GM18907 (cell line): ENCODE measurements around the gene DIS3L.
"Not testable (repeated sequence)": the region's sequence is repeated elsewhere in the genome, so short reads cannot be mapped to it uniquely, and the experiment has no call there.

Experiments used
- ATAC-seq: cut with Tn5 transposase; IDR thresholded peaks from one replicate; pipeline ENCODE4 v1.9.1; 2021; ENCODE audit warnings: mild to moderate bottlenecking, moderate library complexity; ENCODE audit not compliant: unreplicated experiment

The DIS3L gene

DNA sequence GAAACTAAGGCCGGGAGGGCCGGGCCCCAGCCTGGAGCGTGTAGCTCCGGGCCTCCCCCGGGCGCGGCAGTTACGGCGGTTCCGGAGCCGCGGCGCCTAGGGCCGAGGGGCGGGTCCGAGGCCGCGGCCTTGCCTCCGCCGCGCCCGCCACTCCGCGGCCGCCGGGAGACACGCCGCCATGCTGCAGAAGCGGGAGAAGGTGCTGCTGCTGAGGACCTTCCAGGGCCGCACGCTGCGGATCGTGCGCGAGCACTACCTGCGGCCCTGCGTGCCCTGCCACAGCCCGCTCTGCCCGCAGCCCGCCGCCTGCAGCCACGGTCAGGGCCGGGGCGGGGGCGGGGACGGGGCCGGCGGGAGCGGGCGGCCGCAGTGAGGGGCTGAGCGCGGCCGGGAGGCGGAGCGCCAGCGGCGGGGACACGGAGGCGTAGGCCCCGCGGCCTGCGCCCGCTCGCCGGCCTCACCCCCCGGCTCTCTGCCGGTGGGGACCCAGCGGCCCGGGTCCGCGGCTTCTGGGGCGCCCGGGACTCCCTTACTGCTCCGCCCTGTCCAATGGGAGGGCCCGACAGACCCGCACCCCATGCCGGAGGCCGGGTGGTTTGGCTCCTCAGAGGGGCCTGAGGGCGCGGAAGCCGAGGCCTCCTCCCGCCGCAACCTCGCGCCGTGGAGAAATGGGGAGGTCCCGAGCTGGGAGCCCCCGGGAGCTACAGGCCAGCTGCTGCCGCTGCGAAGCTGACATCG lies at the start of gene DIS3L:
DIS3L (plus strand) TSS at position 150 of the 738 bp plus-strand sequence; CDS start at position 179, 29 bp downstream.
- ATAC-seq: peak; percentile 58

DNA sequence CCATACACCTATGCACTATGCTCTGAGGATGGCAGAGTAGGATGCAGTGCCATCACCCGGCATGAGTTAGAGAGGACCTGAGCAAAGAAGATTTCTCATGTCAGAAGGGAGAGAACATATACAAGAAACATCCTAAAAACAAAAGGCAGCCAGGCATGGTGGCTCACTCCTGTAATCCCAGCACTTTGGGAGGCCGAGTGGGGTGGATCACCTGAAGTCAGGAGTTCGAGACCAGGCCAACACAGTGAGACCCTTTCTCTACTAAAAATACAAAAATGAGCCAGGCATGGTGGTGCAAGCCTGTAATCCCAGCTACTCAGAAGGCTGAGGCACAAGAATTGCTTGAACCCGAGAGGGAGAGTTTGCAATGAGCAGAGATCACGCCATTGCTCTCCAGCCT lies 47.5 kb upstream of the DIS3L start:
- ATAC-seq: not testable (repeated sequence)

DNA sequence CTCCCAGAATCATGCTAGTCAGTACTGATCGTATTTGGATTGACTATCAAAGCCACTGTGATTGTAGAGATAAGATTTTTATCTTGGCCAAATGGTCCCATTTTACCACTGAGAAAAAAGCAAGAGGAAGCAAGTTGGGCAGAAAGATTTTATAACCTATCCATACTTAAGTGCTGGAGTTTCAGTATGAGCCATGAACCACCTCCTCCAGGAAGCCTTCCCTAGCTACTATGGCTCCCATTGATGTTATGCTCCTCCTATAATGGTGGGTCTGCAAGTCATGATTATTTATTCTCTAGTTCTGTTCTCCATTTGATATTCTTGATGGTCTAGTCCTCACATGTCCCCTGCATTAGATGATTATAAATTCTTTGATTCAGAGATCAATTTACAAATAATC lies 46.4 kb upstream of the DIS3L start:
- no peak for ATAC-seq

DNA sequence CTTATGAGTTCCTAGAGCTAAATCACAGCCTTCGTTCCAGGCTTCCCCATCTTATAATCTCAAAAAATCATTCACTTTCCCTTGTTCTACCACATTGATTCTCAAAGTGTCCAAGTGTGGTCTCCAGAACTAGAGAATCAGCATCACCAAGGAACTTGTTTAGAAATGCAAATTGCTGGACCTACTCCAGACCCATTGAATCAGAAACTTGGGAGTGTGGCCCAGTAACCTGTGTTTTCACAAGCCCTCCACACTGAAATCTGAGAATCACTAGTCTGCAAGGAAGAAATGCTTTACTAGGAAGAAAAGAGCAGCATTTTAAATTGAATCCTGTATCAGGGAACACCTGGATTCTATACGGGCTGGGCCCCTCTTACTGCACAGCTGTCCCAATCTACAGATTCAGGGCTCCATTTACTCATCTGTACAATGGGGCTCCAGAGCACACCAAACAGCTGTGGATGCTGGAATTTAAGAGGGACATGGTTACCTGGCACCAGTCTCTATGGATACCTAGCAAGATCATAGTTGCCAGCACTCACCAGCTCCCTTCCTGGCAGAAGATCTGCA lies 43.7 kb upstream of the DIS3L start:
- ATAC-seq: no peak

DNA sequence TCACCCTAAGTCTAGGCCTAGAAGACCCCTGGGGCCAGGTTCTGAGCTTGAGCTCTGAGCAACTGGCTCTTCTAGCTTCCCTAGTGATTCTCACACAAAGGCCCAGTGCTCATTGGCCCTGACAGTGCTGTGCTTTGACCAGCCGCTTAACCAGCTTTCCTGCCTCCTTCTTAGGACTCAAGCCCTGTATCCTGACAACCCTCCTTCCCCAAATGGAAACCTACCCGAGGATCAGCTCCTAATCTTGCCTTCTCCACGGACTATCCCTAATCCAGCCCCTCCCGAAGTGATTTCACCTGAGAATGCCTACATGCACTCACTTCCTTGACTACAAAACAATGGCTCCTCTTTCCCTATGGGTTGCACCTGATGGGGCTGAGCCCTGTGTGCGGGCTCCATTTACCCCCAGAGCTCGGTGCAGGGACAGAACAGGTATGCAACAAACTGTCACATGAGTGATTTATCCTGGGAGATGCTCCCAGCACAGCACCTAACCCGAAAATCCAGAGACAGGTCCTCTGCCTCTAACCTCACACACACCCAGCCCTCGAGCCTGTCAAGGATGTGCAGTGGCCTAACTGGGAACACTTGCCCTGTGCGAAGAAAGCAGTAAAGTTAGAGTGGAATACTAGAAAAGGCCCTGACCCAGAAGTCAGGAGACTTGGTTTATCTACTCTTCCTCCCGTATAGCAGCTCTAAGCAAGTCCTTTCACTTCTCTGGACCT lies 42.1 kb upstream of the DIS3L start:
- no peak for ATAC-seq

DNA sequence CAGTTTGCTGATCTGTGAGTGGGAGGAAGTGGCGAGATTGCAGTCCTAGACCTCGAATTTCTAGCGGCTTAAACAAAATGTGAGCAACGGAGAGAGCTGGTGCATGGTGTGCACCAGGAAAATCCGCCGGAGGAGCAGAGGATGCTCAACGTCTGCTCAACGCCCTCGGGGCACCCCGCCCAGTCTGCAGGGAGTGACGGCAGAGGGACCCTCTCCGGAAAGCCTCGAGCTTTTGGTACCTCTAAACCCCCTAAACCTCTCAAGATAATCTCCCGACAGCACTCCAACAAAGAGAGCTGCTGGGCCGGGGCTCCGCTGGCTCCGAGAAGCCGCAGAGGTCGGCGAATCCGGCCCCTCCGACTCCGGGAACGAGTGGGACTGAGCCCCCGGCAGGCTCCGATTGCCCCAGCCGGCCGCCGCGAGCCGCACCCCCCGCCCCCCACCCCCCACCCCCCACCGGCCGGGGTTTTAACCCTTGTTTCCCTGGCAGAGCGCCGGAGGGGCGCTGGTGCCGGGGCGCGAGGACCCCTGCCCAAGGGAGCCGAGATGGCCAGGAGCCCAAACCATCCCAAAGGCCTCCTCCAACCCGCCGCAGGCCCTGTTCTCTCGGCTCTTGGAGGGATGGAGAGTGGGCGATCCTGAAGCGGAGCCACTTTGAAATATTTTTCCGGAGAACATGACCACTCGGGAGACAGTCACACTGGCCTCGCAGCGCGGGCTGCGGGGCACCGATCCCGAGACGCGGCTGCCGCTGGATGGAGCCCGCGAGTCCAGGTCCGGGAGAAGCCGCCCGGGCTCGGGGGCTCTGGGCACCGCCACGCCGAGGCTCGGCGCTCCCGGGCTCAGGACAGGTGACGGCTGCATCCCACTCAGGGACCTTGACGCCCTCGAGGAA lies 41.3 kb upstream of the DIS3L start:
- ATAC-seq: no peak

DNA sequence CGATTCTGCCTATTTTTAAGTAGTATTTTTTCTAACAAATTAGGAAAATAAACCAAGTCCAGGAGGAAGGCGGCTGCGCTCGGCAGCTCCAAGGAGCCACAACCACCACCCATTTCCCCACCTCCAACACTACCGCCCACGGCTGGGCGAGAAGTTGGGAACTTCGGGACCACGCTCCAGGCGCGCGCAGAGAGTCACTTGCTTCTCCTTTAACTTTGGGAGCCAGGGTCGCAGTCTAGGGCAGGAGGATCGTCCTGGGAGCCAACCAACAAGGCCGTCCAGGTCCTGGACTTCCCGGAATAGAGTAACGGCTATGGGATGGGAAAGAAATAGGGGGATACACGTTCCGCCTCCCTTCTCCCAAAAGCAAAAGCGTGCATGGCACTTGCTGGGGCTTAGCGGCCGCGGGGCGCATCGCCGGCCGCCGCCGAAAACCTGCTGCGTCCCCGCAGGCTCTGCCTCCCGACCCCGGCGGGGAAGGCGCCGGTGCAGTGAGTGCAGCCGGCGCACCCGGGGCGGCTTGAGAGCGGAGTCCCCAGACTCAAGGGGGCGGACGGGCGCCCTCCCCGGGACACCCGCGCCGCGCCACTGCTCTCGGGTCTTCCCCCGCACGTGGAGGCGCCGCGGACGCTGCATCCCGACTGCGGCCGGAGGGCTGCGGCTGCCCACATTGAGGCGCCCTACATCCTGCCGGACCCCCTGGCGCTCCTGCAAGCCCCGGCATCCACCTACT lies 40.5 kb upstream of the DIS3L start:
- no peak for ATAC-seq

DNA sequence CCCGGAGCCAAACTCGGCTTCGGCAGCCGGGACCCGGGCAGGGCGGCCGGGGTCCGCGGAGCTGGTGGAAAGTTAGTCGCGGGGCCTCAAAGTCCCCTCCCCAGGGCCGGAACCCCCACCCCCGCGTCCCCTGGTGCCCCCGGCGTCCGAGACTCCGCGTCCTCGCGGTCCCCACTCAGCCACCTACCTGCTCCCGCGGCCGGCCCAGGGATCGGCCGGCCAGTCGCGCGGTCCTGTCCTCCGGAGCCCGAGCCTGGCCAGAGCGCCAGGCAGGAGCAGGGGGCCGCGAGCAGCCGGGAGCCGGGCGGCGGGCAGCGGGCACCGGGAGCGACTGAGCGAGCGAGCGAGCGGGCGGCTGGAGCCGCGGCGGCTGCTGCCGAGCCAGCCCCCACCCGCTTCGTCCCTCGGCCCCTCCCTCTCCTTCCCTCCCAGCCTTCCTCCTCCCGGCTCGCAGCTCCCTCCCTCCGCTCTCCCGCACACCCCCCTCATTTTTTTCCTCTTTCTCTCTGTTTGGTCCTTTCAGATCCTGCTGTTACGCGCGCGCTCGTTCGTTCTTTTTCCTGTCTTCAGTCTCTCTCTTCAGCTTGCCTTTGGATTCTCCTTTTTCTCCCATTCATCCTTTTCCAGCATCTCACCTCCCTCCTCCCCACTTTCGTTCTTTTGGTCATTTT lies 39.8 kb upstream of the DIS3L start, which contains the start of gene MEGF11:
MEGF11 (minus strand) TSS at position 333 of the 671 bp plus-strand sequence. CDS start 125,347 bp downstream, outside the sequence.
- ATAC-seq: no peak

DNA sequence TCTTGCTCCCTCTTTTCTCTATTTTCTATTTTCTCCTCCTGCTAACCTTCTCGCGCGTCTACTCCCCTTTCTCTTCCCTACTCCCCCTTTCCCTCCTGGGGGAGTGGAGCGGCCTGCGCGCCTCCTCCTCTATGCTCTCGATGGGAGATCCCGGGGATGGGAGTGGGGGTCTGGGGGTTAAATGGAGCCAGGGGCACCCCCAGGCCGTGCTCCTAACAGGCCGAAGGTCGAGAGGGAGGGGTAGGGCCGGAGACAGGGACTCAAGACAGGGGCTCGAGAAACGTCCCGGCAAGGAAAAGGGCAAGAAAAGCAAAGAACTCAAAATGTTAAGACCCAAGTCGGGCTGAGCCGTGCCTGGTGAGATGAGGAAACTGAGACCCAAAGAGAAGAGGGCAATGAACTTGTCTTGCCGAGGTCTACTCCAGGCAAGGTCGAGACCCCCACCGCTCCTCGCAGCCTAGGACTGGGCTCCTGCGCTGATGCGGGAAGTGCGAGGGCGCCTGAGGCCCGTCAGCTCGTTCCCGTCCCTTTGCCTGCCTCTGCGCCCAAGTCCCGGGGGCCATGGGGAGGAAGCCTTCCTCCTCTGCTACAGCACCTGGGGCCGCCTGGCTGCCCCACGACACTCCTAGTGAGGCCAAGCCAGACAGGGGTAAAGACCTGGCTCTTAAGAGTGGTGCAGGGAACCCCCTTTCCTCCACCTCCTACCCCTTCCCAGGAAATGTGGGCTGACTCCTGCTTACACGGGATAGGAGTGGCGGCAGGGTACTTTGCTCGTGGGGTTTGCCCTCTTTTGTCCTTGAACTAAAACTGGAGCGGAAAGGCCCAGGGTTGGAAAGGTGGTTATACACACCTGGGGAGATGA lies 39.0 kb upstream of the DIS3L start:
- no peak for ATAC-seq

DNA sequence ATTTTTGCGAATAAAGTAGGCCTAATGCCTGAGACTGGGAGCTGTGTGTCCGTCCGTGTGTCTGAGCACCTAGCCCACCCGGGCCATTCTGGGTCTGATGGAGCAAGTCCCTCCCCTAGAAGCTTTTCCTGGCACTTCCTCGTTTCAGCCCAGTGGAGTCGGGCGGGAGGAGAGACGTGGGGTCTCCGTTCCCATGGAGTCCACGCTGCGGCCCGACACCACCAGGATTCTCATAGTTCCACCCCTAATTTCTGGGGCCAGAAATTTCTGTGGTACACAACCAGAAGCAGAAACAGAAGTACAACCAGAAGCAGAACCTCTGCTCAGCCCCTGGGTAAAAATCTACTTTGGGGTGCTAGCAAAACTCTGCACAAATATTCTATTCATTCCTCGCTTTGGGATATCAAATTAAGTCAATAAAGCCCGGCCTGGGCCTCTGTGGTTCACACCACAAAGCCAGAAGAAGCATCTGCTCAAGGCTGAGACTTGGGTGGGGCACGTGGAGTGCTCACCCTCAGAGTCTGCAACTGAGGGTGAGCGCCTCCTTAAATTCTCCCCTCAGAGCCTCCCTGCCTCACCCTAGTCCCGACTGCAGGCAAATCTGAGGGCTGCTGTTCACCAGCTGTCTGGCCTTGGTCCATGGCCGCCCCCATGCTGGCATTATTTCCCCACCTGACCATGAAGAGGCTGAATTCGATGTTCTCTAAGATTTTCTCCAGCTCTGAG lies 38.3 kb upstream of the DIS3L start:
- no peak for ATAC-seq

DNA sequence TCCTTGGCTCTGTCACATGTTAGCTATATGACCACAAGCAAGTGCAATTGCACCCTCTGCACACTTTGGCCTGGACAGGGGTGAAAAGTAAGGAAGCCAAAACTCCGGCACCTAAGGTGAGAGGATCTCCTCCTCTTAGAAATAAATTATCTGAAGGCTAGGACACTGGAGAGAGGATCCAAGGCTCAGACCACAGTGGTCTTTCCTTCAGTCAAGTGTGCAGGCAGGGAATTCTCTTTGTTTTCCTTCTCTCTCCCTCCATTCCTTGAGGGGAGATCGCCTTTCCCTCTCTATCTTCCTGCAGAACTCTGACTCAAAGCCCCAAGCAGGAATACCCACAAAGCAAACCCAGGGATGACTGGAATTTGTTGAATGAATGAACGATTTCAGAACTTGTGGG lies 36.7 kb upstream of the DIS3L start:
- ATAC-seq: no peak

DNA sequence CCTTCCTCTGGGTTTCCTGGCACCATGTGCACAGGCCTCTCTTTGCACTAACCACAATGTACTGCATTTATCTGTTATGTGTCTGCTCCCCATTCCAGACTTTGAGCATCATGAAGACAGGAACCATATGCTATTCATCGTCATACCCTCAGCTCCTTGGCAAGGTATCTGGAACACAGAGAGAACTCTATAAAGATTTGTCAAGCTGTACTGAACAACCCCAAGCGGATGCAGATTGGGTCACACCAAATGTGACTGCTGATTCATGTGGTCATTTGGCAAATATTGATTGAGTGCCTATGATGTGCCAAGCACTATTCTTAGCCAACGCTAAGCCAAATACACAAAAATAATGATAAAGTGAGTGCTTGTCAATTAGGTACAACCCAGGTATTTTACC lies 32.3 kb upstream of the DIS3L start:
- ATAC-seq: no peak

DNA sequence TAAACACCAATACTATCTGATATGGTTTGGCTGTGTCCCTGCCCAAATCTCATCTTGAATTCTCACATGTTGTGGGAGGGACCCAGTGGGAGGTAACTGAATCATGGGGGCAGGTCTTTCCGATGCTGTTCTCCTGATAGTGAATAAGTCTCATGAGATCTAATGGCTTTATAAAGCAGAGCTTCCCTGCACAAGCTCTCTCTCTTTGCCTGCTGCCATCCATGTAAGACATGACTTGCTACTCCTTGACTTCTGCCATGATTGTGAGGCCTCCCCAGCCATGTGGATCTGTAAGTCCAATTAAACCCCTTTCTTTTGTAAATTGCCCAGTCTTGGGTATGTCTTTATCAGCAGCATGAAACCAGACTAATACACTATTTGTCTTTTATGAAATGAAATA lies 30.5 kb upstream of the DIS3L start:
- ATAC-seq: not testable (repeated sequence)

DNA sequence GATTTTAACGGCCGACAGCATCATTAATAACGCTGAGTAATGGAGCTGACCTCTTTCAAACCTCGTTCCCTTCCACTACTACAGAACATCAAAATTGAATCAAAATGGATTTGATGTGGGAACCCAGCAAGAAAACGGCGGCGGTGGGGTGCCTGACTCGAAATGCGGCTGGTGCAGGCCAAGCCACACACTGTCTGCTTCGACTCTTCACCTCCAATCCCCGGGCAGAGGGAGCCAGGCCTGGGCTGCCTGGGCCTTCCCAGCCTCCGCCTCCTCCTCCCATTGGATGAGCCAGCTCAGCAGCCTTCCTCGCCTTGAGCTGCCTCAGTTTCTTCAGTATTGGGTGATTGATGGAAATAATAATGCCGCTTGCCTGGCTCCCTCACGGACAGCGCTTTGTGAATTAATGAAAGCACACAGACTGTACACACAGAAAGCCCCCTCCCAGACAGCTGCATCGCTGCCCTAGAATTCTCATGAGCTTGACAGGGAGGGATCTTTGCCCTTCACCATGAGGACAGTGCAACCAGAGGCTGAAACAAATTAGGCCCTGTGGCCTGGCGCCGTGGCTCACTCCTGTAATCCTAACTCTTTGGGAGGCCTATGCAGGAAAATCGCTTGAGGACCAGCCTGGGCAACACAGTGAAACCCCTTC lies 28.4 kb upstream of the DIS3L start:
- no peak for ATAC-seq

DNA sequence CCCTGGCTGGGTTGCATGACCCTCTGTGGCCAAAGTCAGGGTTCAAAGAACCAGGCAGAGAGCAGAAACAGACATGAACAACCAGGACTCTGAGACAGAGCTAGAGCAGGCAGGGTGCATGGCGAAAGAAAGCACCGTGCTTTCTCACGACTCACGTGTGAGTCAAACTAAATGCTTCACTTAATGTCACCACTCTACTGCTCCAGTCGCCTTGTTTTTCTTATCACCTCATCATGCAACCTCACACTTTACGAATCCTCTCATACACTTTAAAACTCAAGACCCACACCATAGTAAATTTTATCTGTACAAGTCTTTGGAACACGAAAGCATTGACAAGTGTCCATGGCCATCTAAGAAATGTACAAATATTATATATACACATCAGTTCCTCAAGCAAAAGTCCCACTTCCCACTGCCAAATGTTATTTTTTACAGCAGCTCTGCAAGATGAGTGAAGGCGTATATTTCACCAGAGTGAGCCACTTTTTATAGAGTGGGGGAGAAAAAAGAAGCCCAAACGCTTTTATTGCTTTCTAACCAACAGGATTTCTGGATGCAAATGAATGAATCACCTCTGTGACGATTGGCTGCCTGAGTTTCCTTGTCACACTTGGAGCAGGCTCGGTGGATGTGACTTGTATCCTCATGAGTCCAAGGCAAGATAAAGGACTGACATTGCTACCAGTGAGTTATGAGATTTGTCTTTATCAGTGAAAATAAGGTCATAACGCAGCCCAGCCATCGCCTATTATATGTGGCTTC lies 23.9 kb upstream of the DIS3L start:
- ATAC-seq: no peak

DNA sequence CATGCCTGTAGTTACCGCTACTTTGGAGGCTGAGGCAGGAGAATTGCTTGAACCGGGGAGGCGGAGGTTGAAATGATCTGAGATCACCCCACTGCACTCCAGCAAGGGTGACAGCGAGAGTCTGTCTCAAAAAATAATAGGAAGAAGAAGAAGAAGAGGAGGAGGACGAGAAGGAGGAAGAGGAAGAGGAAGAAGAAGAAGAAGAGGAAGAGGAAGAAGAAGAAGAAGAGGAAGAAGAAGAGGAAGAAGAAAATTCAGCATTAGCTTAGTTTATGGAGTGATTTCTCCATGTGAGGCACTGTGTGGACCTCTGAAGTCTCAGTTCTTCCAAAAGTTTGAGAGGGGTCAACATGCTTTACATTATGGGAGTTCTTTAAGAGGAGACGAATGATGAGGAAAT lies 22.4 kb upstream of the DIS3L start:
- no peak for ATAC-seq

DNA sequence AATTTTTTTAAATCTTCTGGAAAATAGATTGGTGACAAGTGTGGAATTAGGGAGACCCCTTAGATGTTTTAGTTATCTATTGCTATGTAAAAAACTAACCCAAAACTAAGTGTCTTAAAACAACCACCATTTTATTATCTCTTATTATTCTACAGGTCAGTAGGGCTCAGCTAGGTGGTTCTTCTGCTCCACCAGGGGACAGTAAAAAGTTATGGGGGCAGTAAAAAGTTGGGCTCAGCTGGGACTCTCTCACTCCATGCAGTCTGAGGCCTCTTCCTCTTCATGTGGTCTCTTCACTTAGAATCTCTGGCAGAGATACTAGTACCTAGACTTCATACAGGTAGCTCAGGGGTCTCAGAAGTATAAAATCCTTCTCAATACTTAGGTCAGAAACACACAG lies 18.0 kb upstream of the DIS3L start:
- ATAC-seq: no peak
